ENCODE results near the gene ZFP82.

ZFP82 gene
- total RNA-seq = 22.6 to 30.8 (median 26.3) reads per million in 4 experiments

DNA sequence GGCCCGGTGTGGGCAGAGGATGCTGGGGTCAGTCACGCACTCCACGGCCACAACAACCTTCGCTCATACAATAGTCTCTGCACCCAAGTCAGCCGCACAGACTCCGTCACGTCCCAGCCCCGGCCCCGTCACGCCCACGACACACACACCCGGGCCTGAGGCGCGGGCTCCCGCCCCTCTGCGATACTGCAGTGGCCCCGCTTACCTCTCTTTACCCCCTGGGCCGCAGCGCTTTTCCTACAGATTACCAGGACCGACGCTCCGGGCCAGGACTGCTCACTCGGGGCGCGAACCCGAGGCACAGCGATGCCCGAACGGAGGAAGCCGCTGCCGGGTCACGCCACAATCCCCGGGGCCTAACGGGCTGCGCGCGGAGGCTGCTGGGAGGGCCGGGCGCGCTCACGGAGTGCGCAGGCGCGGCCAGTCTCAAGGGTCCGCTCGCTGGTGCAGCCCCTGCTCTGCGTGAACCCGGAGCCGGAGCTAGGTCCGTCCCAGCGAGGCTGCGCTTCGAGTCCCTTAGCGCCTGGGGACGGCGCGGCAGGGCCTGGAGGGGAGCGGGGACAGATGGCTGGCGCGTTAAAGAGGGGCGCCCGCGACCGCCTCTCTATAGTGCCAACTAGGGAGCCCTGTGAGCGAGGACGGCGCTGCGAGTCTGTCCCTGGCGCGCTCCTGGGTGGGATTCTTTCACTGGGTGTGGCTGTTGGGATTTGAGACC lies at the start of gene ZFP82:
ZFP82 (minus strand) TSS at position 358 of the 715 bp plus-strand sequence. CDS start 8,855 bp downstream, outside the sequence.
- DNase-seq = peak; percentile 60

GRCh38 chr19:36460046-36460445 lies 41.6 kb upstream of the ZFP82 start:
- no peak for DNase-seq

DNA sequence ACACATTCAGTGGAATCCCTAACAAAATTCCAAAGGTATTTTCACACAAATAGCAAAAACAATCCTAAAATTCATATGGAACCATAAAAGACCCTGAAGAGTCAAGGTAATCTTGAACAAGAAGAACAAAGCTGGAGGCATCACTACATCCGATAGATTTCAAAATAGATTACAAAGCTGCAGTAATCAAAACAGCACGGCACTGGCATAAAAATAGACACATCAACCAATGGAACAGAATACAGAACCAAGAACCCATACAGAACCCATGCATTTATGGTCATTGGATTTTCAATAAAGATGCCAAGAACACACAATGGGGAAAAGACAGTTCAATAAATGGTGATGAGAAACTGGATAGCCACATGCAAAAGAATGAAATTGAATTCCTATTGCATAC lies 38.4 kb upstream of the ZFP82 start:
- DNase-seq = no peak

DNA sequence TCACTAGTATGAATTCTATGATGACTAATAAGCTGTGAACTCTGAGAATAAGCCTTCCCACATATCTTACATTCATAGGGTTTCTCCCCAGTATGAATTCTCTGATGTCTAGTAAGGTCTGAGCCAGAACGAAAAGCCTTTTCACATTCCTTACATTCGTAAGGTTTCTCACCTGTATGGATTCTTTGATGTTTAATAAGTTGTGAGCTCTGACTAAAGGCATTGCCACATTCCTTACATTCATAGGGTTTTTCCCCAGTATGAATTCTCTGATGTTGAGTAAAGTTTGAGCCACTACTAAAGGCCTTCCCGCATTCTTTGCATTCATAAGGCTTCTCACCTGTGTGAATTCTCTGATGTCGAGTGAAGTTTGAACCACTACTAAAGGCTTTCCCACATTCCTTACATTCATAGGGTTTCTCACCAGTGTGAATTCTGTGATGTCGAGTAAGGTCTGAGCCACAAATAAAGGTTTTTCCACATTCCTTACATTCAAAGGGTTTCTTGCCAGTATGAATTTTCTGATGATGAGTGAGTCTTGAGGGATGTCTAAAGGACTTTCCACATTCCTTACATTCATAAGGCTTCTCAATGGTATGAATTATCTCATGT lies 30.7 kb upstream of the ZFP82 start:
- no peak for DNase-seq

DNA sequence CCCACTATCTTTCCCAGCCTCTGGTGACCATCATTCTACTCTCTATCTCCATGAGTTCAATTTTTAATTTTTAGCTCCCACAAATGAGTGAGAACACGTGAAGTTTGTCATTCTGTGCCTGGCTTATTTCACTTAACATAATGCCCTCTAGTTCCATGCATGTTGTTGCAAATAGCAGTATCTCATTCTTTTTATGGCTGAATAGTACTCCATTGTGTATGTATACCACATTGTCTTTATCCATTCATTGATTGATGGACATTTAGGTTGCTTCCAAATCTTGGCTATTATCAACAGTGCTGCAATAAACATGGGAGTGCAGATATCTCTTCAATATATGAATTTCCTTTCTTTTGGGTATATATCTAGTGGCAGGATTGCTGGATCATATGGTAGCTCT lies 22.9 kb upstream of the ZFP82 start:
- DNase-seq = no peak

DNA sequence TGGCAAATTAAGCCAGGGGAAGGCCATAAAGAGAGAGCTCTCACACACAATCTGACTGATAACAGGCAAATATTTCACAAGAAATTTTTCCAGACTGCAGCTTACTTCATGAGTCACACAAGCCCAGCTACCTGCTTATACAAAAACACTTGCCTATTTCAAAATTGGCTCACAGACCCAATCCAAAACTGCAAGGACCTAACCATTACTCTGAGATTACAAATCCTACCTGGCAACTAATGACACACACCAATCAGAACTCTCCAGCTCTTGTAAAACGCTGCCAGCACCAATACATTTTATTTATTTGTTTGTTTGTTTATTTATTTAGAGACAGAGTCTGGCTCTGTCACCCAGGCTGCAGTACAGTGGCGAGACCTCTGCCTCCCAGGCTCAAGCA lies 18.1 kb upstream of the ZFP82 start:
- DNase-seq = no peak

GRCh38 chr19:36423925-36424324 lies 5.5 kb upstream of the ZFP82 start:
- DNase-seq = no peak

DNA sequence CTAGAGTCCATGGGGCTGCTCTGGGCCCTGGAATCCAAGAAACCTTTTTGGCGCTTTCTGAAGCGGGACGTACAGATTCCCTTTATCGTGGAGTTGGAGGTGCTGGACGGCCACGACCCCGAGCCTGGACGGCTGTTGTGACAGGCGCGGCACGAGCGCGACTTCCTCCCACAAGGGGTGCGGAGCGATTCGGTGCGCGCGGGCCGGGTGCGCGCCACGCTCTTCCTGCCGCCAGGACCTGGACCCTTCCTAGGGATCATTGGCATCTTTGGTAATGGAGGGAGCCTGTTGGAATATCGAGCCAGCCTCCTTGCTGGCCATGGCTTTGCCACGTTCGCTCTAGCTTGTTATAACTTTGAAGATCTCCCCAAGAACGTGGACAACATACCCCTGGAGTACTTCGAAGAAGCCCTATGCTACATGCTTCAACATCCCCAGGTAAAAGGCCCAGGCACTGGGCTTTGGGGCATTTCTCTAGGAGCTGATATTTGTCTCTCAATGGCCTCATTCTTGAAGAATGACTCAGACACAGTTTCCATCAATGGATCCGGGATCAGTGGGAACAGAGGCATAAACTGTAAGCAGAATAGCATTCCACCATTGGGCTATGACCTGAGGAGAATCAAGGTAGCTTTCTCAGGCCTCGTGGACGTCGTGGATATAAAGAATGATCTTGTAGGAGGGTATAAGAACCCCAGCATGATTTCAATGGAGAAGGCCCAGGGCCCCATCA lies 3.5 kb upstream of the ZFP82 start:
- DNase-seq = no peak

GRCh38 chr19:36420961-36421748 lies 2.7 kb upstream of the ZFP82 start:
- DNase-seq = no peak

GRCh38 chr19:36417752-36418286 lies 625 bp downstream of the ZFP82 start:
- no peak for DNase-seq

DNA sequence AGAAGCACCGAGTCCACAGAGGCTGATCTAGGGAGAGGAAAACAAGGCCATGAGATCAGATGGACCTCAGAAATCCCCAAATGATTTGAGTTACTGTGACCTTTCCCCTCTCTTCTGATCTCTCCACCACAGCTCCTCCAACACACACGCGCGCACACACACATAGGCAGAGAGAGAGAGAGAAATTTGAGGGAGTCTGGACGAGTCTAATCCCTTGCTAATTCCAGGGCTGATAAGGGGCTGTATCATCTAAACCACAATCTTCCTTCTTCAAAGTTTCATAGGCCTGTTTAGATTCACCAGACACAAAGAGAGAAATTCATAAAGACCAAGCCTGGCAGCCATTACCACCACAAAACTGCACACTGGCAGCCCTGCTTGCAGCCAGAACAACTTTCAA lies 8.6 kb downstream of the ZFP82 start:
- DNase-seq = no peak

DNA sequence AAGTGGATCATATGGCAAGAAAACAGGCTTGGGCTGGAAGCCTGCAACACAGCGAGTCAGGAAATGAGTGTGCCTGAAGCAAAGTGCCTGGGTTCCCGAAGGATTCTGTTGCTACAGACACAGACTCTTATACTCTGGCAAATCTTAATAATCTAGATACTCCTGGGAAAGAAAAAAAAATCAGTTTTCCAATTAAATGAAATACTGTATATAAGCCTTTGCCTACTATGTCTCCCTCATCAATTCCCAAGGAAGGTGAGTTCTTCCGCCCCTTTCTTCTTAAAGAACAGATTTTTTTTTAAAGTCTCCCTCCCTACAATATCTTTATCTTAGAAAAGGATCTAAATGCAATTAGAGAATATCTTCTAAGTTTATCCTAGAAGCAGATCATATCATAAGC lies 10.3 kb downstream of the ZFP82 start:
- no peak for DNase-seq

GRCh38 chr19:36404498-36404897 lies 13.9 kb downstream of the ZFP82 start:
- DNase-seq = no peak

DNA sequence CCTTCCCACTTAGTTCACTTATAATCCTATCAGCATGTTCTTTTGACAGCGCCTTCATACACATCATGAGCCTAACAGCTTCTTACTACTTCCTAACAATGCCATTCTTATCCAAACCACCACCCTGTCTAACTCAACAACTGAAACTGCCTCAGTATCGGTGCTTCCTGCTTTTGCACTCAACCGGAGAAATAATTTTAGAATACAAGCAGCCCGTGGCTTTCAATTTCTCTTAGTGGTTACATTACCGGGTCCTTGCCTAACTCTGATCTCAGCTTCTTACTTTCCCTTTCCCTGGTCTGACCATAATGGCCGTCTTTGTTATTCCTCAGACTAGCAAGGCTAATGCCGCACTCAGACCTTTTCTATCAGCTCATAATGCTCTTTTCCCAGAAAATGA lies 17.0 kb downstream of the ZFP82 start:
- no peak for DNase-seq

DNA sequence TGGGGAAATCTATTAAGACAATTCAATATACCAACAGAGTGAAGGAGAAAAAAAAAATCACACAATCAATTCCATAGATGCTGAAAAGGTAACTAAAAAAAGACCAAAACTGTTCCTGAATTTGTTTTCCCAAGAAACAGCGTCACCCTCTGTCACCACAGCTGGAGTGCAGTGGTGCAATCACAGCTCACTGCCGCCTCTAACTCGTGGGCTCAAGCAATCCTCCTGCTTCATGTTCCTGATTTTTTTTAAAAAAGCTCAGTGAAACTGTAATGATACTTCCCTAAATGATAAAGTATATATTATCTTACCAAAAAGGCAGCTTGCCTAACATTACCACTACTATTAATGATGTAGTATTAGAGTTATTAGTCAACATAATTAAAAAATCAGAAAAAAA lies 19.9 kb downstream of the ZFP82 start:
- no peak for DNase-seq

GRCh38 chr19:36392916-36393673 lies 25.3 kb downstream of the ZFP82 start:
- DNase-seq = no peak

DNA sequence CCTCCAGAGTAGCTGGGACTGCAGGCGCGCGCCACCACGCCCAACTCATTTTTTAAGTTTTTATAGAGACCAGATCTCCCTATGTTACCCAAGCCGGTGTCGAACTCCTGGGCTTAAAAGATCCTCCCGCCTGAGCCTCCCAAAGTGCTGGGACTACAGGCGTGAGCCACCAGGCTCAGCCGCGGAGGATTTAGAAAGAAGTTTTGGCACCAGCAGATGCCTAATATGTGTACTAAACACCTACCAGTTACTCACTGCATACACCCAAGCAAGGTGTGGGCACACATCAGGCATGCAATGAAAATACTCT lies 39.0 kb downstream of the ZFP82 start:
- no peak for DNase-seq

- peak; percentile 91 for DNase-seq
Observed at GRCh38 chr19:36378625-36379509, 39.6 kb downstream of the ZFP82 start, which contains the start of gene ZFP14. Gene ZFP14, minus strand, starts transcription at chr19:36379201. Its CDS starts 11,309 bp downstream, at chr19:36367892.

DNA sequence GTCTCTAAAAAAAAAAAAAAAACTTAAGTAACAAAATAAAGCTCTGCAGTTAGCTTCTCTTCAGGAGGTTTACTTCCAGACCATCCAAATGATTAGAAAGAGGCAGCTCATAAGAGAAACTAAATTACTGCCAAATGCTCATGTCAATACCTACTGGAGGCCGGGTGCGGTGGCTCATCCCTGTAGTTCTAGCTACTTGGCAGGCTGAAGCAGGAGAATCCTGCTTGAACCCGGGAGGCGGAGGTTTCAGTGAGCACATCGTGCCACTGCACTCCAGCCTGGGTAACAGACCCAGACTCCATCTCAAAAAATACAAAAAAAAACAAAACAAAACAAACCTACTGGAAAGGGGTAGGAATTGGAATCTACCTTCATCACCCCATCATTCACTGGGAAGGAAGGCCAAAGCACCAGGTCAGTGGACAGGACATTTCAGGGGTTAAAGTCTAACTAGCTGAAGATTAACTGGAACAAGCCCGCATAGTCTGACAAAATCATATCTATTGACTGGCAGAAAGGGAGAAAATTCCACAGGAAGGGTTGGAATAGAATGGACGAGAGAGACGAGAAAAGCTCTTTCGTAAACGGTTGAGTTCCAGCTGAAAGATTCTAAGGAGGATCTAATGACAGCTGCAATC lies 40.8 kb downstream of the ZFP82 start:
- DNase-seq = no peak

- DNase-seq = no peak
Observed at GRCh38 chr19:36373638-36374156, 44.7 kb downstream of the ZFP82 start.

Measured in effector CD8-positive, alpha-beta T cell (primary cell).